ENCODE results near the gene CACTIN.
"Not testable (repeated sequence)": the region's sequence is repeated elsewhere in the genome, so short reads cannot be mapped to it uniquely, and the experiment has no call there.

CACTIN gene

DNA sequence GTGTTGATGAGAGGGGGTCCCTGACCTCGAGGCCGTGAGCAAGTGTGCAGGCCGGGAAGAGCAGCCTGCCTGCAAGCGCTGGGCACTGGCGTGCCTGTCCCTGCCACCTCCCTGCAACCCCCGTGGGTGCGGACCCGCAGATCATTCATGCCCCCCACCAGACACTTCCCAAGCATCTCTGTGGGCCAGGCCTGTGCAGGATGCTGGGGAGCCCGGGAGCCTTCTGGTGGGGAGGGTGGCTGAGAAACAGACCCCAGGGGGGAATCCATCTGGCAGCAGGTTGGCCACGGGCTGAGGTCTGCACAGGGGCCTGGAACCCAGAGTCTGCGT lies 18.4 kb upstream of the CACTIN start:
- no peak for DNase-seq

DNA sequence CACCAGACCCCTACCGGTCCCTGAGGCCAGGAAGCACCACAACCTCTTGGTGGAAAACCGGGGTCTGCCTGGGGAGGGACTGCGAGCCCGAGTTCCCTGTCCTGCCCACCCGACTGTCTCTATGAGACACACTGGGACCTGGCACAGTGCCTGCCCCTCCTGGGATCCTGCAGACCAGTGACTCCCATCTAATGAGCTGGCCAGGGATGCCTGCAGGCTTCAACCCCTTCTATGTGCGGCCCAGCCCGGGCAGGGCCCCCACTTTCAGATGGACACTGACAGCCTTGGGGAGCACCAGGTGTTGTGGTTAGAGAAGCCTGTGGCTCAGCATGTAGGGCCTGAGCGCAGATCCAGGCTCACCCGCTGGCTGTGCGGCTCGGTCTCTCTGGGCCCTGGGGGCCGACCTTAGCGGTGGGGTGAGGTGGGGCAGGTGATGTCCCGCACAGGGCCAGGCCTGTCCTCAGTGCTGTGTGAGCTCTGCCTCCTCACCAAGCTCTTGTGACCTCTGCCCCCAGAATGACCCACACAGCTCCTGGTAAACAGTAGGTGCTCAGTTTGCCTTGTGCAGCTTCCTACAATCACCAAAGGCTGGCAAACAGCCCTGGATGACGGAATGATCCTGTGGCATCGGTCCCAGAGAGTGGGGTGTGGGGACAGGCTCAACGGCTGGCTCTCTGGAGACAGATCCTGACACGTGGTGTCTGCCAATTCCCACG lies 17.9 kb upstream of the CACTIN start:
- DNase-seq: no peak

DNA sequence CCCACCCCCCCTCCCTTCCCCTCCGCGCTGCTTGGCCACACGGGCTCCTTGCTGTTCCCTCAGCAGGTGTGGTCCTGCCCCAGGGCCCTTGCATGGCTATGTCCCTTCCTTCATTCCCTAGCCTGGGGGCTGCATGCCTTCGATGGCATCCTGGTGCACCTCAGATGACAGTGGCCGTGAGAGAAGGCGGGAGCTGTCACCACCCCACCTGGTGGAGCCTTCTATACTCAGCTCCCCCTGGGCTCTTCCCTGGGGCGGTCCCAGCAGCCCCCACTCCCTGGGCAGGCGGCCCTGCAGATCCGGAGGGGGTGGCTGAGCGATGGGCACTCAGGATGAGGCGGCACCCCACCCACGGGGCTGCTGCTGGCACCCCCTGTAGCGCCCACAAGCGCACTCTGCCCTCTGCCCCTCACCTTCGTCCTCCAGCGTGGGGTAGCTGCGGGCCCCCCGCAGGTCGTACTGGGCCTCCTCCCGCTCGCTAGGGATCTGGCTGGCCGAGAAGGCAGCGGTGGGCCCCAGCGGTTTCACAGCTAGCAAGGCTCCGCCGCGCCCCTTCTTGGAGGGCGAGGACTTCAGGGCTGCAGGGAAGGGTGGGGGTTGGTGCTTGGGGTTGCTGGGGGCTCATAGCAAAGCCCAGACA lies 17.2 kb upstream of the CACTIN start:
- no peak for DNase-seq

DNA sequence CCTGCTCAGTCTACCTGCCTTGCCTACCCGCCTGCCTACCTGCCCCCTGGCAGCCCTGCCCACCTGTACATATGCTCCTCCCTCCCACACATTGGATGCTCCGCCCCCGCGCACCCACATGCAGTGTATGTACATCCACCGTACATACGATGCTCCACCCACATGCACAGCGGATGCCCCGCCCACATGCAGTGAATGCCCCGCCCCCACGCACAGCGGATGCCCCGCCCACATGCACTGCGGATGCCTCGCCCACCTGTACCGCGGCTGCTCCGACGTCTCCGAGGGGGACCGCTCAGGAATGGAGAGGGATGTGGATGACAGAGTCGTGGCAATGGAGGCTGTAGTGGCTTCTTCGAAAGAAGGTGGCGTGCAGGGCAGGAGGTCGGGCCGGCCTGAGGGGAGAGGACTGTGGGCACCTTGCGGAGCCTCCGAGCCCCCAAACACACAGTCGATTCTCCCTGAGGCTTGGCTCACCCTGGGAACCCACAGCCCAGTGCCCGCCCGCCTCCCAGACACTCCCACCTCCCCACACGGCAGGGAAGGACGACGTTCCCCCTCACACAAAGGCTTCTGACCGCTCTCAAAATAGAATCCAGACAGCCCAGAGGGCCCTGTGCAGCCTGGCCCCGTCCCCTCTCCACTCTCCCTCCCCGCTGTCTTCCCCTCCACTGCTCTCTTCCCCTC lies 16.5 kb upstream of the CACTIN start:
- no peak for DNase-seq

DNA sequence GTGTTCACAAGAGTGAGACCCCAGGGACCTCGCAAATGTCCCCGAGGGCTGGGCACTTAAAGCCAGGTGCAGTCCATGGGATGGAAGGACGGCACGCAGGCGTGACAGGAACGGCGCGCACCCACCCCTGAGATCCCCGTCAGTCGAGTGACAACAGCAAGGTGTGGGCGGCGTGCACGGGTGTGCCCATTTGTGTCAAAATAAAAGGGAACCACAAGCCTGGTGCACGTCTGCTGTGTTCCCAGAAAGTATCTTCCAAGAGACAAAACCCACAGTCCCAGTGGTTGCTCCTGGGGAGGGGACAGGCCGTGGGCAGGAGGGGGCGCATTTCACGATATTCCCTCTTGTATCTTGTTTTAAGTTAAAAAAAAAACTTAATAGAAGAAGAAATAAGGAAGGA lies 15.7 kb upstream of the CACTIN start:
- DNase-seq: no peak

DNA sequence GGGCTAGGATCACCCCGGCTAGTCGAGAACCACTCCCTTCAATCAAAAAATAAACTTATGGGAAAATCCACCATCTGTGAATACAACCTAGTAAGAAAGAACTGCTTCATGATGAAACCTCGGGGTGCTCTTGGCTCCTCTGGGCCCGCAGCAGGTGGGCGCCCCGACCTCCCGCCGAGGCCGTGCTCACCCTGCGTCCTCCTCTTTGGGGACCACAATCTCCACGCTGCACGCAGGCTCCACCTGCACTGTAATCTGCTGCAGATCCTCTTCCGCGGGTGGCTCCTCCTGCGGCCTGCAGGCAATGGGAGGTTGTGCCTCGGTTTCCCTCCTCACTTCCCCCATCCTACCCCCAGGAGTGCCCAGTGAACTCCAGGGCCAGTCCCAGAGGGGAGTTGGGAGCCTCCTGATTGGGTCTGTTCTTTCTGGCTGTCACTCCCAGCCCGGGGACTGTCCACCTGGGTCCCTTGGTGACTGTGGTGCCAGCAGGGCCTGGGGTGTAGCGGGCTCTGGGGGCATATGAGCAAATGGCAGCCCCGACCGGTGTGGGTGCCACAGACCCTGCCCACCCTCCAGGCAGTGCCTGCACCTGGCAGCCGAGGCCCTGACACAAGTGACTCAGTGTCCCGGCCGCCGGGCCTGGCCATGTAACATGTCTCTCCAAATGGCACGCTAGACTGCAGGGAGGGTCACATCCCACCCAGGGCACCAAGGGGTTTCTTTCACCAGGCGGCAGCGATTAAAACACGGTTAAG lies 15.1 kb upstream of the CACTIN start:
- no peak for DNase-seq

DNA sequence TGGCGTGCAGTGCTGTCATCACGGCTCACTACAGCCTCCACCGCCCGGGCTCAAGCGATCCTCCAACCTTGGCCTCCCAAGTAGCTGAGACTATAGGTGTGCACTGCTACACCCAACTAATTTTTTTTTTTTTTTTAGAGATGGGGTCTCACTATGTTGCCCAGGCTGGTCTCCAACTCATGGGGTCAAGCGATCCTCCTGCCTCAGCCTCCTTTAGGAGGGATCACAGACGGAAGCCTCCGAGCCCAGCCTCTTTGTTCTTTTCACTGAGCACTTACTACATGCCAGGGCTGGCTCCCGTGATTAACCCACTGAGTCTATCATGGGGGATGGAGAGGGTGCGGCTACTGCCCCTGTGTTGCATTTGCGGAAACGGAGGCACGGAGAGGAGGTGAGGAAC lies 12.9 kb upstream of the CACTIN start:
- no peak for DNase-seq

DNA sequence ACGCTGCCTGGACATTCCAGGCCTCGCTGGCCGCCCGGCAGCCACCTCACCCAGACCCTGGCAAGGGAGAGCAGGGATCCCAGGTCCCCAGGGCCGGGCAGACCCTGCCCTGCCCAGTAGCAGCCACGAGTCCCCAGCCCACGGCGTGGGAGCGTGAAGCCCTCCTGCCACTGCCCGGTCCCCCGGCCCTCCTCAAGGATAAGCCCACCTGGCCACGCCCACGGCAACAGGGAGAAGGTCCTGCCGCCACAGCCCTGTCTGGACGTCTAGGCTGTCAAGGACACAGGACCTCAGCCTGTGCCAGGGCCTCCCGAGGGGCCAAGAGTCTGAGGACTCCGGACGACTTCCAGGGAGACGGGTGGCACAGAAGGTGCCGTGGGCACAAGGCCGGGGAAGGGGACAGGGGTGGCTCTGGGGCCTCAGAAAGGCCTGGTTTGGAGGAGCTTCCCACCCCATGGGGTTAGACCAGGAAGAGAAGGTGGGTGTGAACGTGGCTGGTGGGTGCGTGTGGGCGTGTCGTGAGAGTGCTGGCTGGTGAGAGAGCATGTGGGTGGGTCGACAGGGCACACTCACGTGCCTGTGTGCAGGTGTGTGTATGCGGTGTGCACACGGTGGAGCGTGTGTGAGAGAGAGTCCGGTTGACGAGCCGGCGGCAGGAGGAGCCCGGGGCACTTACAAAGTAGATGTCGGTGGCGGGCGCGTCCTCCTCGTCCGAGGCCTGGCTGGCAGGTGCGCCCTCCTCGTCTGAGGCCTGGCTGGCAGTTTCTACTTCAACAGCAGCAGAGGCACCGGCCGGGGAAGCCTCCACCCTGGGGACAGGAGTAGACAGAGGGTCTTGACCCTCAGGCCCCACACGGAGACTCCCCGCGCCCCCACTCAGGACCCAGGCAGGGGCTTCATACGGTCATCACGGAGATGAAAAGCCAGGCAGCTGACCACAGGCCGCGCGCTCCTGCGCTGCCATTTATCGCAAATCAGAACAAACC lies 11.9 kb upstream of the CACTIN start:
- DNase-seq: no peak

DNA sequence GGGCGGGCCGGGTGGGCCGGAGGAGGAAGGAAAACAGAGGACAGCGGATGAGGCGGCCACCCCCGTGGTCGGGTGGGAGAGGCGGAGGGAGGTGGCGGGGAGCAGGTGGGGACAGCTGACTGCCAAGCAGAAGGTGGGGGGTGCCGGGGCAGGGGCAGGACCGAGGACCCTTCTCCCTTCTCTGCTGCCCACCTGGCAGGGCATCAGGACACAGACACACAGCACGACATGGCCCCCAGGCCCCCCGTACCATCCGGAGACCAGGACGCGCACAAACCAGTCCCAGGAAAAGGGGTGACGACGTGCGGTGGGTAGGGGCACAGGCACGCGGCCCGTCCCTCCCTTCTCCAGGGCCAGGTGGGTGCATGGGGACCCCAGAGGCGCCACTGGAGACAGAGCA lies 11.0 kb upstream of the CACTIN start:
- no peak for DNase-seq

DNA sequence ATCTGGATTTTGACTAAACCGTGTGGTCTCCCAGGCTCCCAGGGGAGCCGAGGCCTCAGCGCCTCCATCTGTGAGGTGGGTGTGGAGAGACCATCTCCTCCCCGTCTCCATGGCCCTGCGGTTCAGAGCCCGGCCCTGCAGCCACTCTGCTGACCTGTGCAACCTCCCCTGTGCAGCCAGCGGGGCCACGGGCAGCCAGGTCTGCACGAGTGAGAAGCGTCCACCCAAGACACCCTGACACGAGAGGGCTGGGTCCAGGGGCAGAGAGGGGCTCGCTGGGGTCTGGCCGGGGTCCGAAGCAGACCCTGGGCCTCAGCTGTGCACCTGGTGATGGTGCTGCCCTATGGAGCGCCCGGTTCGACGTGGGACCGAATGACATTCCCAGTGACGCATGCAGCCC lies 10.4 kb upstream of the CACTIN start:
- no peak for DNase-seq

DNA sequence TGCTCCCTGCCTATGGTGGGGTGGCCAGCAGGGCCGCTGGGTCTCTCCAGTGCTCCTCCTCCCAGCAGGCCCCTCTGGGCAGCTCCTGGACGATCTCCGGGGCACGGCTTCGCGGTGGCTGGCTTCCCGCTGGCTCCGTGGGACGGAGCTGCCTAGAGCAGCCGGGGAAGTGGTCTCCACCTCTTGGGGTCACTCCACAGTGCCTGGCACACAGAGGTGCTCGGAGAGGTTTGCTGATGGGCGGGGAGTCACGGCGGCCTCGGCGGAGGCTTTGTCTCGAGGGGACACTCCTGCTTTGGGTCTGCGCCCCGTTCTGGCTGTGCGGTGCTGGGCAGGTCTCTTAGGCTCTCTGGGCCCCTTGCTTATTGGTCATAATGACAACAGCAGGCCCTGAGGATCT lies 9.9 kb upstream of the CACTIN start:
- no peak for DNase-seq

DNA sequence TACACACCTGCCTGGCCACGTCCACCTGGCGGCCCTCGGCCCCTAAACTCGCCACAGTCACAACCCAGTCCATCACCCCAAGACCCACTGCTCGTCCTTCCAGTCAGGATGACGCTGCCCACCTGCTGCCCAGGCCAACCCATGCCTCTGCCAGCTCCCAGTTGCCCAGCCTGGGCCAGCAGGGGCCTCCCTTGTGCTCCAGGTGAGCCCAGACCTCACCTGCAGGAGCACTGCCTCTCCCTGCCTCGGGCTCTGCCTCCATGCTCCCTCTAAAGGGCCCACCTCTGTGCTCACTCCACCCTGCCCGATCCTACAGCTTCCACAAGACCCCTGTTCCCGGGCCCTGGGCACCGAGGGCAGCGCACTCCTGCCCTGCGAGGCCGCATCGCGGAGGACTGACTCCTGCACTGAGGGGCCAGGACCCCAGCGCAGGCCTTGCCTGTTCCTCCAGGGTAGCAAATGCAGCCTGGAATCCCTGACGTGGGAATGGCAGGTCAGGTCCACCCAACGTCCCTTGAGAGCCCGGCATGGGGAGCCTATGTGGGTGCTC lies 8.0 kb upstream of the CACTIN start:
- DNase-seq: no peak

DNA sequence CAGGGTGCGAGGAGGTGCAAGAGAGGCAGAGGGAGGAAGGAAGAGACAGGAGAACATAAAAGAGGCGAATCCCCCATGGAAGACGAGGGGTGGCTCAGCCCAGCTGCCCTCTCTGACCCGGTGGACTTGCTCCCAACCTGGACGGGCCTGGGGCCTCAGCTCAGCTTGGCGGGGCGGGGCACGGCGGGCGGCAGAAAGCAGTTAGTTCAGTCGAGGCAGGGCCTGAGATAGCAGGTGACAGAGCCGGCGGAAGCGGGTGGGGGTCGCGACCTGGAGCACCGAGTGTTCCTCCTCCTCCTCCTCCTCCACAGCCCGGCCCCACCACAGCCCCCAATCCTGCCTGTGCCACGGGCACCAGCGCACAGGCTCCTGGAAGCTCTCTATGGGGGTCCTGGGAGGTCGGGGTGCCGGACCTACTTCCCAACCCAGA lies 7.0 kb upstream of the CACTIN start:
- DNase-seq: no peak

DNA sequence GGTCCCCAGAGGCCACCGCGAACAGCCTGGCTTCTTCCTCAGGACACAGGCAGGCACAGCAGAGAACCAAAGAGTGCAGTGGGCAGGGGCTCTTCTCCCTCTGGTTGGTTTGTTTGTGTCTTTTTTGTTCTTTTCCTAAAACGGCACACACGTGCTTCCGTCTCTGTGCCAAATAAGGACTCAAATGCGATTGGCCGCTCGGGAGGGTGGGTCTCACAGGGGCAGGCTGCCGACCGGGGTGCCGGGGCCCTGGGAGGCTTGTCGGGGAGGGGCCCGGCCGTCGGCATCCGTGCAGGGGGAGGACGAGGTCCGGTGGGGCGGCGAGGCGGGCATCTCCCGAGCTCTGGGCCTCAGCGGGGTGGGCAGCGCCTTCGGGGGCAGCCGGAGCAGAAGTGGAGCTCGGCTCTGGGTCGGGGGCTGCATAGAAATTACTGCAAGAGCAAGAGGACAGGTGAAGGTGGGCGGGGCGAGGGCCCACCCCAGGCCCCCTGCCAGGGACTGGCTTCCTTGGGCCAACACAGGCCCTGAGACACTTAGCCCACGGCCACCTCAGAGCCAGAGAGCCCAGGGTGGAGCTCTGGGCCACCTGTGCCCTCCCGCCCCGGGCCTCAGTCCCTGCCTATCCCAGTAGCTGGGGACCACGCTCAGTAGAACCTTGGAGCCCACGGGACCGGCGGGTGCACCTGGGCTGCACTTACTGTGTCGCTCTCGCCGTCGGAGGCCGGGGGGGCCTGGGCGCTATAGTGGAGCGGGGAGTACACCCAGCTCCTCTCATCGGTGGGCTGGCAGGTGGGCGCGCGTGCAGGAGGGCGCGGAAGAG lies 6.4 kb upstream of the CACTIN start:
- DNase-seq: no peak

DNA sequence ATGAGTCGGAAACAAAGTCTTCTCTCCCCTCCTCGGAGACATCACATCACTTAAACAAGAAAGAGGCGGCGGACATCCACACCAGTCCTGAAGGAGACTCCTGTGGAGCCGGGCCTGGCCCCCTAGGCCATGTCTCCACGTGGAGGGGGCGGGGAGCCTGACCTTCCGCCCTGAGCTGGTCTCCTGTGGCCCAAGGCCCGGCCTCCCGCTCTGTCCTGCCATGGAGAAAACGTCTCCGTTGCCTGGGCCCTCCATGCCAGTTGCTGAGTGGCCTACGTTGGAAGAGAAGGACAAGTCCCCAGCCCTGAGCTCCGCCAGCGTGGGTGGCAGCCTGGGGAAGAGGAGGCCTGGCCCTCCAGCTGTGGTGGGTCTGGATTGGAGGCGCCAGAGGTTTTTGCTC lies 5.5 kb upstream of the CACTIN start:
- DNase-seq: no peak

DNA sequence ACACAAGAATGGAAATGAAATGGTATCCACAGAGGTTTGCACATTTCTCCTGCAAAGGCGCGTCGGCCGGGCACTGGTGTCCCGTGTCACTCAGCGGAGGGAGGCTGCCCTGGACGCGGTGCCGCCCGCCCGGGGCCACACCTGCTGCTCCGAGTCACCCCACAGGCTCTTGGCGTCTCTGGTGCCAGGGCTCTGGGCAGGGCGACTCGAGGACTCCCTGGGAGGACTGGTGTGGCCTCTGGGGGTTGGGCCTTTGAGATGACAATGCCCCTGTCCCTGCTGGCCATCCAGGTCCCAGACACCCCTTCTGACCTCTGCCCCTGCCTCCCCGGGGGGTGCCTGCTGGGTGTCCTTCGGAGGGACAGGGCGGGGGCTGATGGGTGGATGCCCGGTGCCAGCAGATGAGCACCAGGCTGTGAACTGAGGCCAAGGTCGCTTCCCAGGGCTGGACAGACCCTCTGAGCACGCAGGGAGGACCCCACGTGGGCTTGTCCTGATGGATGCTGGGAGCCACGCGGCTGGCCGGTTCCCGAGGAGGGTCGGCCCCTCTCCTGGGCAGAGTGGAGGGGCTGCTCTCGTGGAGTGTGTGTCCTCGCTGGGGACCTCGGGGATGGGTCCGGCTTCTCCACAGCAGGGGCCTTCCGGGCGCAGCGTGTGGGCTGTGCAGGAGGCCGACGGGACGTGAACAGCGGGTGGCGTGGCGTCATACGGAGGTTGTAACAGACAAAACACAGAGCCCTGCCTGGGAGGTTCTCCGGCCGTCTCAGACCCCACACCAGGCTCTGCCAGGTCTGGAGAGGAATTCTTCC lies 4.7 kb upstream of the CACTIN start:
- DNase-seq: no peak

DNA sequence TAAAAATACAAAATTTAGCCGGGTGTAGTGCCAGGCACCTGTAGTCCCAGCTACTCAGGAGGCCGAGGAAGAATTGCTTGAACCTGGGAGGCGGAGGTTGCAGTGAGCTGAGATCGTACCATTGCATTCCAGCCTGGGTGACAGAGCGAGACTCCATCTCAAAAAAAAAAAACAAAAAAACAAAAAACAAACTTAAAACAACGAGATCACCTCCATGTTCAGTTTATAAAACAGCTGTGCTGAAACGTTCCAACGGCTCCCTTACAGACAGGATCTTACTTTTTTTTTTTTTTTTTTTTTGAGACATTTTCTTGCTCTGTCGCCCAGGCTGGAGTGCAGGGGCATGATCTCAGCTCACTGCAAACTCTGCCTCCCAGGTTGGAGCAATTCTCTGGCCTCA lies 2.2 kb upstream of the CACTIN start:
- not testable (repeated sequence) for DNase-seq

DNA sequence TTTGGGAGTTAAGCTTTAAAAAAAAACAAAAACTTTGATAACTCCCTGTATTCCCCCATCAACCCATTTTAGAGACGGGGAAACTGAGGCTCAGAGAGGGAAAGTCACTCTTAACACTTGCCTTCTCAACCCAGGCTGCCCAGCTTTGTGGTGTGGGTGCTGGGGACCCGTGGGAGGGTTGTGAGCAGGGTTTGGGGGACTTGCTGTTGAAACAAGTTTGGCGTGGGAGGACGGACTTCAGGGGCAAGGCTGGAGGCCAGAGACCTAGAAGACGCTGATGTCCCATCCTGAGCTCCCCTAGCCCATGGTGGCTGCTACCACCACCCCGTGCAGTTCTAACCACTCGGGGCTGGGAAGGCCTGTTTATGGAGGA lies 747 bp upstream of the CACTIN start:
- DNase-seq: no peak

DNA sequence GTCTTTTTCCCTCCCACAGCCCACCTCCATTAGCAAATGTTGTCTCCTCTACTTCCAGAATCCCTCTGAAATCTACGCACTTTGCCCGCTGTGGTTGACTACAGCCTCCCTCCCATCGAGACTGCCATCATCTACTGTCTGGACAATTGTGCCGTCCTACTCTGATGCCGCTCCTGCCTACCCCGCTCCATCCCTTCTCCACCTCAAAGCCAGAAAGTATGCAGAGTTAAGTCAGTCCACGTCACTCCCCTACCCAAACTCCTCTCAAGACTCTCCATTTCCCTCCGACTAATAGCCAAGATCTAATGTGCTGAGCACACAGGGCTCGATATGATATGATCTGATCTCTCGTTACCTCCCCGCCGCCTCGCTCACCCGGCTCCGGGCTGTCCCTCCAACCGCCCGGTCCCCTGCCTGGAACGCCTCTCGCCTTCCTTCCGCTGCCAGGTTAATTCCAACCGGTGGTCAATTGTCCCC lies 556 bp downstream of the CACTIN start:
- no peak for DNase-seq

DNA sequence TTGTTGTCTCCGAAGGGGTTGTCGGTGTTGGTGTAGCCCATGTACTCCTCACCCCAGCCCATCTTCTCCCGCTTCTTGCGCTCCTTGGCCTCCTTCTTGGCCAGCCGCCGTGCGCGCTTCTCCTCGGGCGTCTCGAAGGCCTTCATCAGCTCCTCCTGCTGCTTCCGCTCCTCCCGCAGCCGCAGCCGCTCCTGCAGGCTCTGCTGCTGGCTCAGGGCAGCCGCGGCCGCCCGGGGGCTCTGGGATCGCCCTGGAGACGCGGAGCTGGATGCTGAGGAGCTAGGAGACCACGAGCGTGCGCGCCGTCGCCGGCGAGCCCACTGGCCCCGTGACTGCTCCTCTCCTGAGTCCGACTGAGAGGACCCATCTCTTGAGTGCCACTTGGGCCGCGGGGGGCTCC lies 2.9 kb downstream of the CACTIN start:
- DNase-seq: no peak

All from fibroblast of skin of right quadriceps (primary cell).